NCI-H2171 treated with DMSO at 0.1 percent for 48 hours (cell line): Measurements from ENCODE around the gene CNKSR1.

Source experiments
- DNase-seq: peaks from one replicate; lab custom pipeline; 2025; lab: John Stamatoyannopoulos, UW

CNKSR1 gene, protein sequence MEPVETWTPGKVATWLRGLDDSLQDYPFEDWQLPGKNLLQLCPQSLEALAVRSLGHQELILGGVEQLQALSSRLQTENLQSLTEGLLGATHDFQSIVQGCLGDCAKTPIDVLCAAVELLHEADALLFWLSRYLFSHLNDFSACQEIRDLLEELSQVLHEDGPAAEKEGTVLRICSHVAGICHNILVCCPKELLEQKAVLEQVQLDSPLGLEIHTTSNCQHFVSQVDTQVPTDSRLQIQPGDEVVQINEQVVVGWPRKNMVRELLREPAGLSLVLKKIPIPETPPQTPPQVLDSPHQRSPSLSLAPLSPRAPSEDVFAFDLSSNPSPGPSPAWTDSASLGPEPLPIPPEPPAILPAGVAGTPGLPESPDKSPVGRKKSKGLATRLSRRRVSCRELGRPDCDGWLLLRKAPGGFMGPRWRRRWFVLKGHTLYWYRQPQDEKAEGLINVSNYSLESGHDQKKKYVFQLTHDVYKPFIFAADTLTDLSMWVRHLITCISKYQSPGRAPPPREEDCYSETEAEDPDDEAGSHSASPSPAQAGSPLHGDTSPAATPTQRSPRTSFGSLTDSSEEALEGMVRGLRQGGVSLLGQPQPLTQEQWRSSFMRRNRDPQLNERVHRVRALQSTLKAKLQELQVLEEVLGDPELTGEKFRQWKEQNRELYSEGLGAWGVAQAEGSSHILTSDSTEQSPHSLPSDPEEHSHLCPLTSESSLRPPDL

GRCh38 chr1:26177182-26177684, at the start of gene CNKSR1:
Gene CNKSR1, plus strand, starts transcription at chr1:26177491. Its CDS starts 57 bp downstream, at chr1:26177548.
- no peak for DNase-seq

DNA sequence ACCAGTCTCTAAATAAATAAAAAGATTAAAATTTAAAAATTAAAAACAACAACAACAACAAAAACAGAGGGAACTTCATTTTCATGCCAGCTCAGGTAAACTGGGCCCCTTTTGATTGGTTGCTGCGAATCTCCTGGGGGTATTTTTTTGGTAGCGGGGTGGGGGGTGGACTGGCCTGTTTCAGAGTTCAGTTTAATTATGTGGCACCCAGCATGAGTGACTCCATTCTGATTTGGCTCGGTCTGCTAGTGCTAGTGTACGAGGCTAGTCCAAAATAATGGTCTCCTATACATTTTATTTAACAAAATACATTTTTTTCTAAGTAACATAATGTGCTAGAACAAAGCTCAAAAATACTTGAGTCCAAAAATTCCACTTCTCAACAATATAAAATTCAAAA, 47.5 kb upstream of the CNKSR1 start:
- no peak for DNase-seq

GRCh38 chr1:26130695-26131094, 46.6 kb upstream of the CNKSR1 start:
- DNase-seq: no peak

DNA sequence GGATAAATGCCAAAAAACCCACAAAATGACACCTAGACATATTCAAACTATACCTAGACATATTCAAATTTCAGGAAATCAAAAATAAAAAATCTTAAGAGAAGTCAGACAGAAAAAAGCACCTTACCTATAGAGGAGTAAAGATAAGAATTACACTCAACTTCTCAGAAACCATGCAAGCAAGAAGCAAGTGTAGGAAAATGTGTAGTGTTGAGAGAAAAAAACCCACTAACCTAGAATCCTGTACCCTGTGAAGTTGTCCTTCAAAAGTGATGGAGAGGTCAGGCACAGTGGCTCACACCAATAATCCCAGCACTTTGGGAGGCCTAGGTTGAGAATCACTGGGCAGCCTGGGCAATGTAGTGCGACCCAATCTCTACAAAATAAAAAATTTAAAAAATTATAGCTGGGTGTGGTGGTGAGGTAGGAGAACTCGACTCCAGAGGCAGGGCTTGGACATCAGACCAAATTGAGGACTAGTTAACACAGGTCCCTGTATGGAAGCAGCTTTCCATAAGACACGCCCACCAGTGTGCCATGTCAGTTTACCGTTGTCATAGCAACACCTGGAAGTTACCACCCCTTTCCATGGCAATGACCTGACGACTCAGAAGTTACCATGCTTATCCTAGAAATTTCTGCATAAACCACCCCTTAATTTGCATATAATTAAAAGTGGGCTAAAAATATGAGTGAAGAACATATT, 45.0 kb upstream of the CNKSR1 start:
- DNase-seq: no peak

DNA sequence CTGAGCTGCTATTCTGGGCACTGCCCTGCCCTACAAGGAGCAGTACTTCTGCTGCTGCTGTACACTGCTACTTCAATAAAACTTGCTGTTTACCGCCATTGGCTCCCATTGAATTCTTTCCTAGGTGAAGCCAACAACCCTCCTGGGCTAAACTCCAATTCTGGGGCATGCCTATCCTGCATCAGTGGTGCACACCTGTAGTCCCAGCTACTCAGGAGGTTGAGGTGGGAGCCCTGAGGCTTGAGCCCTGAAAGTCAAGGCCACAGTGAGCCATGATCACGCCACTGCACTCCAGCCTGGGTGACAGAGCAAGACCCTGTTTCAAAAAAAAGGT, 44.5 kb upstream of the CNKSR1 start:
- no peak for DNase-seq

GRCh38 chr1:26134466-26134865, 42.8 kb upstream of the CNKSR1 start:
- DNase-seq: no peak

GRCh38 chr1:26138974-26139558, 38.2 kb upstream of the CNKSR1 start:
- no peak for DNase-seq

- DNase-seq: no peak
Observed at GRCh38 chr1:26142159-26142558, 35.1 kb upstream of the CNKSR1 start.

DNA sequence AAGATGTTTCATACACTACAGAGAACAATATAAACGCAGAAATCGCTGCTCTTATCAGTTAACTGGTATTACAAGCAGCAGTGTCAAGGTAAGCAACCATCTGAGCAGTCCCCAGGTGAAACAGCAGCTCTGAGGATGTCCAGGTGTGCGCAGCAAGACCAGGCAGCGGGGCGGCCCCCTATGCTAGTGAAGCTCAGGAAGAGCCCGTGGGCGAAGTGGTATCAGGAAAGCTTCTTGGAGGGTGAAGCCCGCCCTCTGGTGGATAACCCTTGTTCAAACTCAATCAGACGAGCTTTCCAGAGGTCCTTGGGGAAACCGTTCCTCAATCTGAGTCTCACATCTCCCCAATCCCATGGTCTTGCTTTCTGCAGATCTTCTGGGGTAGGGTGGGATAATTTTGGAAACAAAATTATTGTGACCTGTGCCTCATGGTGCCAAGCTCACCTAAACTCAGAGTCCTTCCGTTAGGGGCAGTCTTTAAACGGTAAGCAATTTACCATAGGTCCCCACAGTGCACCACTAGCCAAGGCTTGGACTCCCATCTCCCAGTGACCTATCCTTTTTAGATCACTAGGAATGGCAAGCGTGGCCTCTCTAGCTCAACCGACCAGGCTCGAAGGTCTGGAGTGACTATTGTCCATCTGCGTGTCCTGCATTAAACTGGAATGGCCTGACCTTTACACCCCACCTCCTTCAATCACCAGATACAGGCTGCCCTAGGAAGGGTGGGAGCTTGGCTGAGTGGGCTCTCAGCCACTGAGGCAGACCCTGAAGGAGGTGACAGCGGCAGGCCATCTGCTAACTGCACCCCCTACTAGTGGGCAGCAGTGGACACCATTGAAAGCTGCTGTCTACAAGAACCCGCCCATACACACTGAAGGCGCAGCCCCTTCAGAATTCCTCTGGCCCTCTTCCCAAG, 32.0 kb upstream of the CNKSR1 start:
- DNase-seq: peak; percentile 87

- no peak for DNase-seq
Observed at GRCh38 chr1:26145960-26146294, 31.4 kb upstream of the CNKSR1 start.

GRCh38 chr1:26148887-26149286, 28.4 kb upstream of the CNKSR1 start:
- no peak for DNase-seq

- DNase-seq: no peak
Observed at GRCh38 chr1:26153966-26154532, 23.2 kb upstream of the CNKSR1 start.

GRCh38 chr1:26154750-26155149, 22.5 kb upstream of the CNKSR1 start:
- no peak for DNase-seq

GRCh38 chr1:26155370-26156284, 21.7 kb upstream of the CNKSR1 start:
- DNase-seq: no peak

DNA sequence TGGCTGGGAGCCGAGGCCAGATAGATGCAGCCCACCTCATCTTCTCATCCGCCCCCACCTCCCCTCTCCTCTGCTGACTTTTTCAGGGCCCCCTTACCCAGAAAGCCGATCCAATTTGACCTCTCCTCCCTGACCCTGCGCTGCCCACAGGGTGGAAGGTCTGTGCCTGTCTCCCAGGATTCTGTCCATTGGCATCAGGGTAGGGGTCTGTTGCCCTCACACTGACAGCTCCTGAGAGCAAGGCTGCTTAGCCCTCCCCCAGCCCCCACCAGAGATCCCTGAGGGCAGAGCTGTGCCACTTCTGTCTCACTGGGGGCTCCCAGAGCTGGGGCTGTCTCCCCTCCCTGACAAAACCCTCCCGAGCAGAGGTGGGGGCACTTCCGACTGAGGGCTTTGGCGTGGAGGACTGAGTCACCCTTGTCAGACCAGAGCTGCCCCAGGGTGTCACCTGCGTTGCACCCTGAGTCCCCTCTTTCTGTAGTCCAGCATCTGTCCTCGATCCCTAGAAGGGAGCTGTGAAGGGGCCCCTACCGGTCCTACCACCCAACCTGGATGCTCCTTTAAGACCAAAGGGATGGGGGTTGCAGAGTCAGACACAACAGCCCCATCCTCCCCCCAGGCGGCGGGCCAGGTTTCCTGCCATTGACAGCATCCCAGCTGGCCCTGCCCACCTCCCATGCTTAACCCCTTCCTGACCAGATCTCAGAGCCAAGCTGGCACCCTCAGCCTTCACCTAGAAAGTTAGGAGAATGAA, 20.8 kb upstream of the CNKSR1 start:
- DNase-seq: peak; percentile 16

- DNase-seq: no peak
Observed at GRCh38 chr1:26158271-26158907, 18.9 kb upstream of the CNKSR1 start.

DNA sequence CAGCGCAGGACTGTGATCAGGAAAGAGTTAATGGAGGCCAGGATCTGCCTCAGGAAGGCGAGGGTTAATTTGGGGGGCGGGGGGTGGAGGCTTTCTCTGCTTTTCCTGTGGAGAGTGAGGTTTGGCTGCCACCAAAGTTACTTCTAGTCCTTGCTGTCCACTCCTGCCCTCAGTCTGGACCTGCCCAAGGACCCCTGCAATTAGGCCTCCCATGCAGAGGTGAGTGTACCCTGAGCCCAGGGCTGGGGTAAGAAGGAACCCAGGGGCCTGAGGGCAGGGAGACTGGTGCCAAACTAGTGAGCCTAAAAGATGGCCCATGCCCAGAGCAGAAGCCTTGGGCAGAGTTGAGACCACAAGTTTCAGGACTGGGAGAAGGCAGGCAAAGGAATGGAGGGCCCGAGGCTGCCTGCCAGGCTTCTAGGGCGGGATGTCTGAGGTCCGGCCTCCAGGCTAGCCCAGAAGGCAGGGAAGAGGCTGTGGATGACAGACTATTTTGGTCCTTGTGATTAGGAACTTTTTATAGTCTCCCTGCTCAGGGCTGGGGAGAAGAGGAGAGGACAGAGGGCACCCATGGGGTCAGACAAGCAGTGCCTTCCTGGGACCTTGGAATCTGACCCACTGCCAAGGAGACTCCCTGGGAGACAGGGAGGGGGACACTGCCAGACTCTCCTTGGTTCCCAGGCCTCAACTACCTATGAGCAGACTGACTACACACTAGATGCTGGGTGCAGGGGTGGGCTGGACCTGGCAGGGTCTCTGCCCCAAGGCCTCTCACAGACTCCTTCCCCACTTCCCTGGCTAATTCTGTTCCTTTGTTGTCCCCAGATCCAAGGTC, 18.2 kb upstream of the CNKSR1 start, which contains the start of gene FAM110D:
TSS of gene FAM110D (plus strand) at position 172 of the 835 bp plus-strand sequence. CDS start 2,213 bp downstream, outside the sequence.
- DNase-seq: no peak

GRCh38 chr1:26159743-26160039, 17.6 kb upstream of the CNKSR1 start:
- no peak for DNase-seq
